ENCODE measurements around the gene CHRNB2.

DNA sequence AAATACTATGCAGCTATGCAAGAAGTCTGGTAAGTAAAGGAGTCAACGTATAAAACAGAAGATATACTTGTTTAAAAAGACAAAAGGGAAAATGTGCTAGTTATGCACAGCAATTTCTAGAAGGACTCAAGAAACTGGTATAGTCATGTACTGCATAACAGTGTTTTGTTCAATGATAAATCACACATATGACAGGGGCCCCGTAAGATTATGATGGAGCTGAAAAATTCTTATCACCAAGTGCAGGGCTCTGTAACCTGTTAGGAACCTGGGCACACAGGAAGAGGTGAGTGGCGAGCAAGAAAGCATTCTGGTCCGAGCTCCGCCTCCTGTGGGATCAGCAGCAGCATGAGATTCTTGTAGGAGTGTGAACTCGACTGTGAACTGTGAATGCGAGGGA lies 27.2 kb downstream of the CHRNB2 start:
- TF ChIP-seq, protein P1, sequence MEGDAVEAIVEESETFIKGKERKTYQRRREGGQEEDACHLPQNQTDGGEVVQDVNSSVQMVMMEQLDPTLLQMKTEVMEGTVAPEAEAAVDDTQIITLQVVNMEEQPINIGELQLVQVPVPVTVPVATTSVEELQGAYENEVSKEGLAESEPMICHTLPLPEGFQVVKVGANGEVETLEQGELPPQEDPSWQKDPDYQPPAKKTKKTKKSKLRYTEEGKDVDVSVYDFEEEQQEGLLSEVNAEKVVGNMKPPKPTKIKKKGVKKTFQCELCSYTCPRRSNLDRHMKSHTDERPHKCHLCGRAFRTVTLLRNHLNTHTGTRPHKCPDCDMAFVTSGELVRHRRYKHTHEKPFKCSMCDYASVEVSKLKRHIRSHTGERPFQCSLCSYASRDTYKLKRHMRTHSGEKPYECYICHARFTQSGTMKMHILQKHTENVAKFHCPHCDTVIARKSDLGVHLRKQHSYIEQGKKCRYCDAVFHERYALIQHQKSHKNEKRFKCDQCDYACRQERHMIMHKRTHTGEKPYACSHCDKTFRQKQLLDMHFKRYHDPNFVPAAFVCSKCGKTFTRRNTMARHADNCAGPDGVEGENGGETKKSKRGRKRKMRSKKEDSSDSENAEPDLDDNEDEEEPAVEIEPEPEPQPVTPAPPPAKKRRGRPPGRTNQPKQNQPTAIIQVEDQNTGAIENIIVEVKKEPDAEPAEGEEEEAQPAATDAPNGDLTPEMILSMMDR (IDR thresholded peaks at IDR 0.05; ENCODE audit: low read depth, low read length), result no peak
- no peak for TF ChIP-seq EZH2phosphoT487 (IDR thresholded peaks at IDR 0.05; ENCODE audit: low read depth)

Measured in OCI-LY3 (cell line).